ENCODE measurements around the gene ACOD1. TPM values are rescaled to one million over a fixed set of nuclear protein-coding genes. Genes with fewer than 3 reads are reported as not detected.

Gene ACOD1
- total RNA-seq, 1 donor from 2014 or later = not detected

DNA sequence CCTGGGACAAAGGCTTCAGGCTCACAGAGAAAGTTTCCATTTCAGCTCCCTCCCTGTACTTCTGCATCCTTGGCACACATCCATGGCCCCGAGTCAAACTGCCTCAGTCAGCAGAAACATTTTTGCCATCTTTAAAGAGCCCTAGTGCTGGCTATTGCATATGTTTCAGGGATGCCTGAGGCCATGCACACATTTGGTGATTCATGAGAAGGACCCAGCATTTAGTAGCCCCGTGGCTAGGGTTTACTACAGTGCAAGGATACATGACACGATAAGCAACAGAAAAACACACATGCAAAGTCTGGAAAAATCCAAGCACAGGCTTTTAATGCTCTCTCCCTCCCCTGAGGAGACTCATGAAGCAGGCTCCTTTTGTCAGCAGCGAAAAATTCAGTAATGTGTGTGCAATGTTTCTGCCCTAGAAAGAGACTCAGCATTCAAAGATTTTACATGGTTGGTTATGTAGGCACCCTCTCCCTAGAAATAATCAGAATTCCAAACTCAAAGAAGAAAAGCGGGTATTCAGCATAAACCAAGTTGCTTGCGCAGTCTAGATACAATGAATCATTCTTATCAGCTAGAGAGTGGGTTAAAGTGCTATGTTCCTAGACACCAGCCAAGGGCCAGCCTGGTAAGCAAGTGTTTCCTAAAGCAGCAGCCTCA is 17.6 kb downstream of the ACOD1 start:
- TF ChIP-seq, protein P1, sequence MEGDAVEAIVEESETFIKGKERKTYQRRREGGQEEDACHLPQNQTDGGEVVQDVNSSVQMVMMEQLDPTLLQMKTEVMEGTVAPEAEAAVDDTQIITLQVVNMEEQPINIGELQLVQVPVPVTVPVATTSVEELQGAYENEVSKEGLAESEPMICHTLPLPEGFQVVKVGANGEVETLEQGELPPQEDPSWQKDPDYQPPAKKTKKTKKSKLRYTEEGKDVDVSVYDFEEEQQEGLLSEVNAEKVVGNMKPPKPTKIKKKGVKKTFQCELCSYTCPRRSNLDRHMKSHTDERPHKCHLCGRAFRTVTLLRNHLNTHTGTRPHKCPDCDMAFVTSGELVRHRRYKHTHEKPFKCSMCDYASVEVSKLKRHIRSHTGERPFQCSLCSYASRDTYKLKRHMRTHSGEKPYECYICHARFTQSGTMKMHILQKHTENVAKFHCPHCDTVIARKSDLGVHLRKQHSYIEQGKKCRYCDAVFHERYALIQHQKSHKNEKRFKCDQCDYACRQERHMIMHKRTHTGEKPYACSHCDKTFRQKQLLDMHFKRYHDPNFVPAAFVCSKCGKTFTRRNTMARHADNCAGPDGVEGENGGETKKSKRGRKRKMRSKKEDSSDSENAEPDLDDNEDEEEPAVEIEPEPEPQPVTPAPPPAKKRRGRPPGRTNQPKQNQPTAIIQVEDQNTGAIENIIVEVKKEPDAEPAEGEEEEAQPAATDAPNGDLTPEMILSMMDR (conservative IDR thresholded peaks at IDR 0.05; ENCODE audit: low read depth, low read length) = no peak

DNA sequence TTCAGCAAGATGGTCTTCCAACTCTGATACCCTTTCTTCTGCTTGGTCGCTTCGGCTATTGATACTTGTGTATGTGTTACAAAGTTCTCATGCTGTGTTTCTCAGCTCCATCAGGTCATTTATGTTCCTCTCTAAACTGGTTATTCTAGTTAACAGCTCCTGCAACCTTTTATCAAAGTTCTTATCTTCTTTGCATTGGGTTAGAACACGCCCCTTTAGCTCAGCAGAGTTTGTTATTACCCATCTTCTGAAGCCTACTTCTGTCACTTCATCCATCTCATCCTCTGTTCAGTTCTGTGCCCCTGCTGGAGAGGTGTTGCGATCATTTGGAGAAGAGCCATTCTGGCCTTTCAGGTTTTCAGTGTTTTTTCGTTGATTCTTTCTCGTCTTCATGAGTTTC is 18.7 kb downstream of the ACOD1 start:
- TF ChIP-seq, protein P1 (conservative IDR thresholded peaks at IDR 0.05; ENCODE audit: low read depth, low read length) = no peak
- H3K4me3 ChIP-seq (ENCODE audit: low read depth, low read length) = no peak overlapping the region
- DNase-seq (ENCODE audit: low read depth) = no peak

More for the DNA sequence above, 17.6 kb downstream of the ACOD1 start:
- no peak for DNase-seq (ENCODE audit: low read depth)
- H3K4me3 ChIP-seq (ENCODE audit: low read depth, low read length) = no peak overlapping the region

DNA sequence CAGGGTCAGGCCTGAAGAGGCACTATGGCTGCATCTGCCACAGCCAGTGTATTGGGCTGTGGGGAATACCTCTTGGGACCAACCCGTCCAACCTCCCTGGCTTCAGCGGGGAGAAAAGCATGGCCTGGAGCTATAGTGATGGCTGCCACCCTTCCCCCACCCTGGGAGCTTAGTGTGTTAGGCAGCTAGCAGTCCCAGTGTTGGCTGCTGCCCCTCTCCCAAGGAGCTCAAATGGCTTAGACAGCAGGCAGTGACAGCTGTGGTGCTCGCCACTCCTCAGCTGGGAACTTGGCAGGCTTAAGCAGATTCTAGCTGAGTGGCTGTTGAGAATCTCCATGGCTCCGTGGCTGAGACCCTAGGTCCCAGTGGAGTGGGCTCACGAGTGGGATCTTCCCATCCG is 19.7 kb downstream of the ACOD1 start:
- TF ChIP-seq, protein P1 (conservative IDR thresholded peaks at IDR 0.05; ENCODE audit: low read depth, low read length) = no peak
- DNase-seq (ENCODE audit: low read depth) = no peak
- no peak overlapping the region for H3K4me3 ChIP-seq (ENCODE audit: low read depth, low read length)

DNA sequence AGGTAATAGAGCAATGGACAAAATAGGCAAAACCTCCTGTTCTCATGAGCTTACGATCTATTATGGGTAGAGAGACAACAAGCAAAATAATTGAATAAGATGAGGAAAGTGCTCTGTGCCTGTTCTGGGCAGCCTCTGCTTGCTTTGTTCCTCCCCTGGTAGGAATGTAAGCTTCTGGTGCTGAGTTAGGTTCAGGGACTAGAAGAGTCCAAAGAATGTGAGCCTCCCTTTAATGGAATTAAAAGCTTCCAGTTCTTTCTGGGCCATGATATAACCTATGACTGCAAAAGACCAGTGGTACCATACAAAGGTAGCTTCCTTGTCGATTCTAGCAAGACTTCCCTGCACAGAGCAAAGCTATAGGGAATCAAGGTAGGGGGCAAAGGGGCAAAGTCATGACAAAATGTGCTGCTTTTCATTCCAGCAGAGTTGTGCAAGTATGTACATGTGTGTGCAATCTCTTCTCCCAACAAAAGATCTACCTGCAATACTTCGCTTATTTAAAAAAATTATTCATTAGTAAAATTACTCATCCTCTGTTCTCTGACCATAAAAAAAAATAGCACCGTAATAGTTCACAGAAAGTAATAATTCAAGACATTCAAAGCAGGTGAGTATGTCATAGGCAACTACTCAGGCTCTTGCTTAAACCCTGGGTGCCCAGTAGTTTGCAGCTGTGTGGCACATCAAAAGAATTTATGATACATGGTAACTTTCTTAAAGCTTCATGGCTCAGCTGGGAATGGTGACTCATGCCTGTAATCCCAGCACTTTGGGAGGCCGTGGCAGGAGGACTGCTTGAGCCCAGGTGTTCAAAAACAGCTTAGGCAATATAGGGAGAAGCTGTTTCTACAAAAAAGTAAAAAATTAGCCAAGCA is 21.4 kb downstream of the ACOD1 start:
- H3K4me3 ChIP-seq (ENCODE audit: low read depth, low read length) = no peak overlapping the region
- TF ChIP-seq, protein P1 (conservative IDR thresholded peaks at IDR 0.05; ENCODE audit: low read depth, low read length) = no peak
- DNase-seq (ENCODE audit: low read depth) = no peak

DNA sequence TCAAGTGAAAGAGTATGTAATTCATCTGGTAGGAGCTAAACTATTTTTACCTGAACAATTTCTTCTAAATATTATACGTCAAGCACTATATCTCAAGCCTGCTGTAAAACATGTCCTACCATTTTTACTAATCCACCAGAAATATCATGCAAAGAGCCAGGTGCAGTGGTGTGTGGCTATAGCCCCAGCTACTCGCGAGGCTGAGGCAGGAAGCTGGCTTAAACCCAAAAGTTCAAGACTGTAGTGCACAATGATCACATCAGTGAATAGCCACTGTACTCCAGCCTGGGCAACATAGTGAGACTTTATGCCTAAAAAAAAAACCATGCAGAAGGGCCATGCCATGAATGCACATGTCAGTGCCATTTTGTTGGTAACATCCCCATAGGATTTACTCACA is 22.9 kb downstream of the ACOD1 start:
- TF ChIP-seq, protein P1 (conservative IDR thresholded peaks at IDR 0.05; ENCODE audit: low read depth, low read length) = no peak
- no peak overlapping the region for H3K4me3 ChIP-seq (ENCODE audit: low read depth, low read length)
- no peak for DNase-seq (ENCODE audit: low read depth)

DNA sequence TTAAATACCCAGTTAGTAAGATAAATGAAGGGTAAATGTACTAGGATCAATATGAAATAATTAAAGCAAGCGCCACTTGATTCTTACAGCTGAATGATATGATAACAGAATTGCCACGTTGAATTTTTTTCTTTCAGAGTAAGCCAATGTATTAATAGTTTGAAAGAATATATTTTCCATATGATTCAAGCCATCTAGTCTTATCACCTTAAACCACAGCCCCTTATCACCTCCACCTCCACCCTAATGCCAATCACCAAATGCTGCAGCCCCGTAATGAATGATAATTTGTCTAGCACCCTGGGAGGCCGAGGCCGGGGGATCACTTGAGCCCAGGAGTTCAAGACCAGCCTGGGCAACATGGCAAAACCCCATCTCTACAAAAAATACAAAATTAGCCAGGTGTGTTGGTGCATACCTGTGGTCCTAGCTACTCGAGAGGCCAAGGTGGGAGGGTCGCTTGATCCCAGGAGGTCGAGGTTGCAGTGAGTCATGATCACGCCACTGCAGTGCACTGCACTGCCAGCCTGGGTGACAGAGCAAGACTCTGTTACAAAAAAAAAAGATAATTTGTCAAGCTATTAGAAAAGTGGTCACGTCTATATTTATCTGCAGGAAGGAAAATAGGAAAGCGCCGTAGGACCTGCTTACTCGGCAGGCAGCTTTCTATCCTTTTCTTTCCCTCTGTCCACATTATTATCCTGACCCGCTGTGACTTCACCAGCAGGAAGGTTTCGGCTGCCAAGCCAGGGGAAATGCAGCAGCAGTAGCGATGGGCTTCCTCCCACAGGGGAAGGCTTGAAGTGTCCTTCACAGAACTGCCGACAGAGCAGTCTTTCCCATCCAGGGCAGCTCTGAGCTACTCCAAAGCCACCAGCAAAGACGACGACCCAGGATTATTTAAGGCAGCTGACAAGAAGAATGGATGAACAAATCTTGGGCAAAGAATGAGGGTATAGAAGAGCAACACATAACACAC is 23.8 kb downstream of the ACOD1 start:
- no peak overlapping the region for H3K4me3 ChIP-seq (ENCODE audit: low read depth, low read length)
- no peak for DNase-seq (ENCODE audit: low read depth)
- TF ChIP-seq, protein P1 (conservative IDR thresholded peaks at IDR 0.05; ENCODE audit: low read depth, low read length) = no peak
